Measurements from ENCODE around the gene CCDC102A. TPM values are rescaled to one million over a fixed set of nuclear protein-coding genes. Genes with fewer than 3 reads are reported as not detected.
A peak's percentile ranks its signal among the peaks of the same experiment; 100 is the strongest.

The CCDC102A gene
- total and polyA plus RNA-seq, 9 of the 15 experiments (the other 6 are each of a cell fraction or from before 2014, with no cell fraction given): 0.03 to 4.9 (median 1.4) TPM

DNA sequence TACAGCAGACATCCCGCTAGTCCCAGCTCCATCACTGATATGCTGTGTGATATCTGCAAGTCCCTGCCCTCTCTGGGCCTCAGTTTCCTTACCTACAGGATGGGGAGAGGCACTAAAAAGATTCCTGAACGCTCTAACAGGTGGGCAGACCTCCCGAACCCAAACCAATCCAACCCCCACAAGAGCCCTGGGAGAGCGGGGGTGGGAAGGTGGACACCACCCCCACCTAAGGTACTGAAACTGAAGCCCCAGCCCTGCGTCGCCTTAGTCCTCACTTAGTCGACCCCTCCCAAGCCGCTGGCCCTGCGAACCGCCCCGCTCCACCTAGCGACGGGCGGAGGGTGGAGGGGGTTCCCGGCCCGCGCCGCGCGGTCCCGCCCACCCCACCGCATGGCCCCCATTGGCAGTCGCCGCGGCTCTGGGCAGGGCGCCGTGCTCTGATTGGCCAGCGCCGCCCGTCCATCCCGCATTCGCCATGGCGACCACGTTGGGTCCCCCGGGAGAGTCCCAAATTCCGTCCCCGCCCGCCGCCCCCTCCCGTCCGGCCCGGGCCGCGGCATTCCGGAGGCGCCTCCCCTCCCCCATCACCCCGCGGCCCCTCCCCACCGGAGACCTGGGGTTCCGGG is 578 bp downstream of the CCDC102A start (continued):
- TF ChIP-seq GATAD2A (IDR thresholded peaks at IDR 0.05) (no peak), MAFG (tag; conservative IDR thresholded peaks at IDR 0.05) (no peak), TCF7 (IDR thresholded peaks at IDR 0.05; ENCODE audit: borderline replicate concordance) (no peak), HLTF (IDR thresholded peaks at IDR 0.05) (no peak), BHLHE40 (IDR thresholded peaks at IDR 0.05; ENCODE audit: low read length) (no peak), RBM14 (IDR thresholded peaks at IDR 0.05; ENCODE audit: borderline replicate concordance, insufficient read depth, low read depth, low read length) (no peak), SUPT5H (IDR thresholded peaks at IDR 0.05) (no peak), ZBTB8A (IDR thresholded peaks at IDR 0.05; ENCODE audit: partially characterized antibody) (no peak), POLR3G (IDR thresholded peaks at IDR 0.05; ENCODE audit: extremely low read depth, insufficient read length, insufficient replicate concordance) (no peak), HDAC6 (IDR thresholded peaks at IDR 0.05; ENCODE audit: low read depth, low read length) (no peak), ASH1L (IDR thresholded peaks at IDR 0.05; ENCODE audit: borderline replicate concordance, low read depth, partially characterized antibody) (peak; percentile 75), RAD51 (IDR thresholded peaks at IDR 0.05; ENCODE audit: borderline replicate concordance, low read depth) (no peak)
- TF ChIP-seq, protein P1, sequence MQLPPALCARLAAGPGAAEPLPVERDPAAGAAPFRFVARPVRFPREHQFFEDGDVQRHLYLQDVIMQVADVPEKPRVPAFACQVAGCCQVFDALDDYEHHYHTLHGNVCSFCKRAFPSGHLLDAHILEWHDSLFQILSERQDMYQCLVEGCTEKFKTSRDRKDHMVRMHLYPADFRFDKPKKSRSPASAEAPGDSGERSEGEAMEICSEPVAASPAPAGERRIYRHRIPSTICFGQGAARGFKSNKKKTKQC (CRISPR knock-in tag; IDR thresholded peaks at IDR 0.05): no peak
- TF ChIP-seq, protein P2, sequence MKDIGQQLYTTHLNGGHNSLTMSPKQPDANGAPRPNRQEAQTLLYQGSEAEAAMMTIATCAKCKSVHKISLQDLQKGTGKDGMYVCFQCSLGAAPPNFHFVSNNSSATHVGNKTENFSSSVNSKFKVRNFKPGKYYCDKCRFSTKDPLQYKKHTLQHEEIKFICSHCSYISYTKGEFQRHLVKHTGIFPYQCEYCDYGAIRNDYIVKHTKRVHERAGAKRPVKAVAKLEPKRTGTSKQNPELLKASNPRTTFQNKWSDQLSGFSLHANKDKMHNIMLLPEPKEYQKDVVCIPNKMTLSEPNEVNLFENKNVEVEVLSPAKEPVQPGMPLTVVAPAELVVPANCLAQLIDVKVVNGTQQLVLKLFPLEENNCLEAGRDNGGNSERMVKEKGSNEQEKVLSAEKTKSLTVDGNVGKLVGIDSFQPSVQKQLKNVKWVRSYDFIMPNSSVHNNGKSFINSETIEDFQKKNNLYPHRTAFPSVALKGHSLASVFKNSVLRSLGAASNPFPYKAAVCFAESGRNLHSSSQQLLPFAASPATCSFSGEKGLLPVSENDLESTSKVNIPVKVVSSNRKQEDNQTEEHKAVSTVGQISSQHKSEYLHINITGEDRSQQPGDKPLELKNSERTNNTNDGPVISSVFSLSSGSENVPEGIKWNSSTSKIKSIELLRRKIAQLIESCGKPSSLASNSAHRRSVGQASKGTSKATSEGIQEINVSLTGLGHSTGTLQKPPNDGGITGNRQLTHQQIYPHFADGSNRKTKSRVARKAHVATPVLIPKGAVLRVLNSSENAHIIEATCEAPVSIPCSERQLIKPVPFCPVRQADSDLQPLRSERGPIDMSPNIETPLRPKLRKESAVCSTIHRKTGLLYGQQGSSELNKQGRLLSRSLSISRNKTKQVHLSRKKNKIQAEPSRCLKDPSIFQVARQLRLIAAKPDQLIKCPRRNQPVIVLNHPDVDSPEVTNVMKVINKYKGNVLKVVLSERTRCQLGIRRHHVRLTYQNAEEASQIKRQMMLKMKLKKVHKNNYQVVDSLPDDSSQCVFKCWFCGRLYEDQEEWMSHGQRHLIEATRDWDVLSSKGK (CRISPR knock-in tag; IDR thresholded peaks at IDR 0.05): no peak
- TF ChIP-seq, protein P3, sequence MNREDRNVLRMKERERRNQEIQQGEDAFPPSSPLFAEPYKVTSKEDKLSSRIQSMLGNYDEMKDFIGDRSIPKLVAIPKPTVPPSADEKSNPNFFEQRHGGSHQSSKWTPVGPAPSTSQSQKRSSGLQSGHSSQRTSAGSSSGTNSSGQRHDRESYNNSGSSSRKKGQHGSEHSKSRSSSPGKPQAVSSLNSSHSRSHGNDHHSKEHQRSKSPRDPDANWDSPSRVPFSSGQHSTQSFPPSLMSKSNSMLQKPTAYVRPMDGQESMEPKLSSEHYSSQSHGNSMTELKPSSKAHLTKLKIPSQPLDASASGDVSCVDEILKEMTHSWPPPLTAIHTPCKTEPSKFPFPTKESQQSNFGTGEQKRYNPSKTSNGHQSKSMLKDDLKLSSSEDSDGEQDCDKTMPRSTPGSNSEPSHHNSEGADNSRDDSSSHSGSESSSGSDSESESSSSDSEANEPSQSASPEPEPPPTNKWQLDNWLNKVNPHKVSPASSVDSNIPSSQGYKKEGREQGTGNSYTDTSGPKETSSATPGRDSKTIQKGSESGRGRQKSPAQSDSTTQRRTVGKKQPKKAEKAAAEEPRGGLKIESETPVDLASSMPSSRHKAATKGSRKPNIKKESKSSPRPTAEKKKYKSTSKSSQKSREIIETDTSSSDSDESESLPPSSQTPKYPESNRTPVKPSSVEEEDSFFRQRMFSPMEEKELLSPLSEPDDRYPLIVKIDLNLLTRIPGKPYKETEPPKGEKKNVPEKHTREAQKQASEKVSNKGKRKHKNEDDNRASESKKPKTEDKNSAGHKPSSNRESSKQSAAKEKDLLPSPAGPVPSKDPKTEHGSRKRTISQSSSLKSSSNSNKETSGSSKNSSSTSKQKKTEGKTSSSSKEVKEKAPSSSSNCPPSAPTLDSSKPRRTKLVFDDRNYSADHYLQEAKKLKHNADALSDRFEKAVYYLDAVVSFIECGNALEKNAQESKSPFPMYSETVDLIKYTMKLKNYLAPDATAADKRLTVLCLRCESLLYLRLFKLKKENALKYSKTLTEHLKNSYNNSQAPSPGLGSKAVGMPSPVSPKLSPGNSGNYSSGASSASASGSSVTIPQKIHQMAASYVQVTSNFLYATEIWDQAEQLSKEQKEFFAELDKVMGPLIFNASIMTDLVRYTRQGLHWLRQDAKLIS (CRISPR knock-in tag; IDR thresholded peaks at IDR 0.05): no peak
- TF ChIP-seq, protein P4, sequence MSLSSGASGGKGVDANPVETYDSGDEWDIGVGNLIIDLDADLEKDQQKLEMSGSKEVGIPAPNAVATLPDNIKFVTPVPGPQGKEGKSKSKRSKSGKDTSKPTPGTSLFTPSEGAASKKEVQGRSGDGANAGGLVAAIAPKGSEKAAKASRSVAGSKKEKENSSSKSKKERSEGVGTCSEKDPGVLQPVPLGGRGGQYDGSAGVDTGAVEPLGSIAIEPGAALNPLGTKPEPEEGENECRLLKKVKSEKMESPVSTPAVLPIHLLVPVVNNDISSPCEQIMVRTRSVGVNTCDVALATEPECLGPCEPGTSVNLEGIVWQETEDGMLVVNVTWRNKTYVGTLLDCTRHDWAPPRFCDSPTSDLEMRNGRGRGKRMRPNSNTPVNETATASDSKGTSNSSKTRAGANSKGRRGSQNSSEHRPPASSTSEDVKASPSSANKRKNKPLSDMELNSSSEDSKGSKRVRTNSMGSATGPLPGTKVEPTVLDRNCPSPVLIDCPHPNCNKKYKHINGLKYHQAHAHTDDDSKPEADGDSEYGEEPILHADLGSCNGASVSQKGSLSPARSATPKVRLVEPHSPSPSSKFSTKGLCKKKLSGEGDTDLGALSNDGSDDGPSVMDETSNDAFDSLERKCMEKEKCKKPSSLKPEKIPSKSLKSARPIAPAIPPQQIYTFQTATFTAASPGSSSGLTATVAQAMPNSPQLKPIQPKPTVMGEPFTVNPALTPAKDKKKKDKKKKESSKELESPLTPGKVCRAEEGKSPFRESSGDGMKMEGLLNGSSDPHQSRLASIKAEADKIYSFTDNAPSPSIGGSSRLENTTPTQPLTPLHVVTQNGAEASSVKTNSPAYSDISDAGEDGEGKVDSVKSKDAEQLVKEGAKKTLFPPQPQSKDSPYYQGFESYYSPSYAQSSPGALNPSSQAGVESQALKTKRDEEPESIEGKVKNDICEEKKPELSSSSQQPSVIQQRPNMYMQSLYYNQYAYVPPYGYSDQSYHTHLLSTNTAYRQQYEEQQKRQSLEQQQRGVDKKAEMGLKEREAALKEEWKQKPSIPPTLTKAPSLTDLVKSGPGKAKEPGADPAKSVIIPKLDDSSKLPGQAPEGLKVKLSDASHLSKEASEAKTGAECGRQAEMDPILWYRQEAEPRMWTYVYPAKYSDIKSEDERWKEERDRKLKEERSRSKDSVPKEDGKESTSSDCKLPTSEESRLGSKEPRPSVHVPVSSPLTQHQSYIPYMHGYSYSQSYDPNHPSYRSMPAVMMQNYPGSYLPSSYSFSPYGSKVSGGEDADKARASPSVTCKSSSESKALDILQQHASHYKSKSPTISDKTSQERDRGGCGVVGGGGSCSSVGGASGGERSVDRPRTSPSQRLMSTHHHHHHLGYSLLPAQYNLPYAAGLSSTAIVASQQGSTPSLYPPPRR (CRISPR knock-in tag; IDR thresholded peaks at IDR 0.05; ENCODE audit: borderline replicate concordance): no peak

All from K562 (cell line).